Body of pancreas (tissue), 4 donors: Measurements from ENCODE around the gene C2orf81.

ENCODE experiments used
- POLR2A ChIP-seq, 3 donors: fragments of 450-650 bp; IDR thresholded peaks; one replicate each; pipeline ENCODE4 v1.6.1; 2016; ENCODE audit warnings: antibody characterized with exemption in 3 of 3, mild to moderate bottlenecking in 2 of 3
- TF ChIP-seq, protein P1 (sequence below), 7 experiments: fragments of 450-650 bp in 4 of 7; fragments of 200-600 bp in 3 of 7; sonication (generic) in 3 of 7; IDR thresholded peaks; one replicate each; pipeline ENCODE4 v1.5.1; 2016 to 2019; ENCODE audit warnings: antibody characterized with exemption in 7 of 7

GRCh38 chr2:74371421-74371820, 50.0 kb downstream of the C2orf81 start:
- TF ChIP-seq, protein P1, sequence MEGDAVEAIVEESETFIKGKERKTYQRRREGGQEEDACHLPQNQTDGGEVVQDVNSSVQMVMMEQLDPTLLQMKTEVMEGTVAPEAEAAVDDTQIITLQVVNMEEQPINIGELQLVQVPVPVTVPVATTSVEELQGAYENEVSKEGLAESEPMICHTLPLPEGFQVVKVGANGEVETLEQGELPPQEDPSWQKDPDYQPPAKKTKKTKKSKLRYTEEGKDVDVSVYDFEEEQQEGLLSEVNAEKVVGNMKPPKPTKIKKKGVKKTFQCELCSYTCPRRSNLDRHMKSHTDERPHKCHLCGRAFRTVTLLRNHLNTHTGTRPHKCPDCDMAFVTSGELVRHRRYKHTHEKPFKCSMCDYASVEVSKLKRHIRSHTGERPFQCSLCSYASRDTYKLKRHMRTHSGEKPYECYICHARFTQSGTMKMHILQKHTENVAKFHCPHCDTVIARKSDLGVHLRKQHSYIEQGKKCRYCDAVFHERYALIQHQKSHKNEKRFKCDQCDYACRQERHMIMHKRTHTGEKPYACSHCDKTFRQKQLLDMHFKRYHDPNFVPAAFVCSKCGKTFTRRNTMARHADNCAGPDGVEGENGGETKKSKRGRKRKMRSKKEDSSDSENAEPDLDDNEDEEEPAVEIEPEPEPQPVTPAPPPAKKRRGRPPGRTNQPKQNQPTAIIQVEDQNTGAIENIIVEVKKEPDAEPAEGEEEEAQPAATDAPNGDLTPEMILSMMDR (IDR thresholded peaks at IDR 0.05): no peak
- no peak for TF ChIP-seq POLR2A (IDR thresholded peaks at IDR 0.05)
